Dedifferentiated amniotic fluid mesenchymal stem cell (primary cell): ENCODE data around the gene TXLNA.

Experiments used
- DNase-seq: peaks from one replicate; pipeline ENCODE4 v3.0.0-alpha.2; 2016; ENCODE audit errors: extremely low spot score

Gene TXLNA

GRCh38 chr1:32184650-32185049, 5.2 kb downstream of the TXLNA start:
- no peak for DNase-seq

GRCh38 chr1:32186077-32186476, 6.6 kb downstream of the TXLNA start:
- DNase-seq, result no peak

GRCh38 chr1:32186491-32186890, 7.0 kb downstream of the TXLNA start:
- DNase-seq, result no peak

- no peak for DNase-seq
These were observed 8.4 kb downstream of the TXLNA start for GRCh38 chr1:32187850-32188249.

GRCh38 chr1:32192220-32192948, 12.9 kb downstream of the TXLNA start:
- no peak for DNase-seq

- no peak for DNase-seq
These were observed 15.5 kb downstream of the TXLNA start for GRCh38 chr1:32194984-32195383.

GRCh38 chr1:32195531-32195930, 16.1 kb downstream of the TXLNA start:
- DNase-seq, result no peak

- no peak for DNase-seq
These were observed 16.7 kb downstream of the TXLNA start for GRCh38 chr1:32195972-32196823.

- no peak for DNase-seq
These were observed 17.6 kb downstream of the TXLNA start for GRCh38 chr1:32197074-32197473.

- DNase-seq, result no peak
These were observed 18.4 kb downstream of the TXLNA start for GRCh38 chr1:32197837-32198236.

- DNase-seq, result no peak
These were observed 19.0 kb downstream of the TXLNA start for GRCh38 chr1:32198237-32199042.

GRCh38 chr1:32199043-32199716, 19.7 kb downstream of the TXLNA start:
- no peak for DNase-seq

- no peak for DNase-seq
These were observed 20.2 kb downstream of the TXLNA start for GRCh38 chr1:32199717-32200072.

- peak; percentile 58 for DNase-seq
These were observed 20.9 kb downstream of the TXLNA start, which contains the start of gene CCDC28B for GRCh38 chr1:32200226-32201010. Gene CCDC28B, plus strand, starts transcription at chr1:32200595. Its CDS starts 1,341 bp downstream, at chr1:32201936.

GRCh38 chr1:32201011-32201855, 21.8 kb downstream of the TXLNA start:
- DNase-seq, result peak; percentile 46

- DNase-seq, result no peak
These were observed 25.5 kb downstream of the TXLNA start for GRCh38 chr1:32204943-32205361.

- peak; percentile 71 for DNase-seq
These were observed 26.2 kb downstream of the TXLNA start, which contains the start of gene IQCC for GRCh38 chr1:32205401-32206370. Gene IQCC, plus strand, starts transcription at chr1:32205671. Its CDS starts 11 bp downstream, at chr1:32205682.

GRCh38 chr1:32208469-32208868, 29.0 kb downstream of the TXLNA start:
- DNase-seq, result no peak
